GM19468 (cell line): ENCODE data around the gene DNAJB9.
"Not testable (repeated sequence)": the region's sequence is repeated elsewhere in the genome, so short reads cannot be mapped to it uniquely, and the experiment has no call there.

ENCODE experiments used
- ATAC-seq: cut with Tn5 transposase; IDR thresholded peaks from one replicate; pipeline ENCODE4 v1.9.1; 2021; ENCODE audit warnings: mild to moderate bottlenecking, moderate library complexity, moderate number of reproducible peaks; ENCODE audit not compliant: unreplicated experiment; ENCODE audit errors: extremely low read depth

Gene DNAJB9

GRCh38 chr7:108569381-108570145 is at the start of gene DNAJB9, which contains the start of gene THAP5:
DNAJB9 (plus strand) TSS chr7:108569874; CDS start chr7:108571727, 1,853 bp downstream.
THAP5 (minus strand) TSS chr7:108569706; CDS start chr7:108569569, 137 bp downstream.
- peak; percentile 96 for ATAC-seq

DNA sequence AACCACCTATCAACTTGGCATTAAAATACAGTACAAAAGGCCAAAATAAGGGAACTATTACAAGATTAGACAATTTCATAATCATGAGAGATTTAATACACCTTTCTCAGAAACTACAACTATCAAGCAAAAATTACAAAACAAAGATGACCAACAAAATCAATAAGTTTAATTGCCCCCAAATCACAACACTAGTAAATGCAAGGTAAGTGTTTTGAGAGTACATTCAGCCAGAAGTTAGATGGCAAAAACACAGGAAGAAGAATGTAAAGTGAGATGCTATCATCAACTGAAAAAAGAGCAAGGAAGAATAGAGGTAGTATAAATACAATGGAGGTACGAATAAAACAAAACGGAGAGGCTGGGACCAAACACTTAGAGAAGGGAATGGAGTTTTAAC is 46.9 kb upstream of the DNAJB9 start:
- ATAC-seq = no peak

DNA sequence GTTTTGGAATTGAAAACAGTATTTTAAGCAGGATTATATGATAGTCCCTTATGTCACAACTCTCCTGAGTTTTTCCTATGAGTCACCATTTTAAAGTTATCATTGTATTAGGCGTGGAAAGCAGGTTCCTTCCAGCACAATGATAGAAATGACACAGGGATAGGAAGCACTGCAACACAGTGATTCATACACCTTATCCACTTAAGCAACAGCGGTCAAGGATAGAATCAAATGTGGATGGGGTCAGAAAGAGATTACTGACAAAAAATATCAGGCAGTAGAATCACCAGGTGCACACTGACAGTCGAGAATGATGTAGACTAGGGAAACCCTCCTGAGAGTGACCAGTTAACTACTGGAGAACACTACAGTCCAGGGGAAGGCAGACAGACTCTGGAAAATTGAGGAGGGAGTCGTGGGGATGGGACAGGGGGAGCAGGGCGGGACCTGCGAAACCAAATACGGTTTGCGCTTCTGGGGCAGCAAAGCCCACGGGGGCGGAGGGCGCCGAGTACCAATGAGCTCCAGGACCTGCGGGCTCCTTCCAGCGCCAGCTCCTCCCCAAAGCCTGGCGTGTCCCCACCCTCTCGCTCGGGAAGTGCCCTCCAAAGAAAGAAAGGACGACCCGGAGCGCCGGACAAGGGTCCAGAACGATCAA is 44.2 kb upstream of the DNAJB9 start:
- ATAC-seq = peak; percentile 9

DNA sequence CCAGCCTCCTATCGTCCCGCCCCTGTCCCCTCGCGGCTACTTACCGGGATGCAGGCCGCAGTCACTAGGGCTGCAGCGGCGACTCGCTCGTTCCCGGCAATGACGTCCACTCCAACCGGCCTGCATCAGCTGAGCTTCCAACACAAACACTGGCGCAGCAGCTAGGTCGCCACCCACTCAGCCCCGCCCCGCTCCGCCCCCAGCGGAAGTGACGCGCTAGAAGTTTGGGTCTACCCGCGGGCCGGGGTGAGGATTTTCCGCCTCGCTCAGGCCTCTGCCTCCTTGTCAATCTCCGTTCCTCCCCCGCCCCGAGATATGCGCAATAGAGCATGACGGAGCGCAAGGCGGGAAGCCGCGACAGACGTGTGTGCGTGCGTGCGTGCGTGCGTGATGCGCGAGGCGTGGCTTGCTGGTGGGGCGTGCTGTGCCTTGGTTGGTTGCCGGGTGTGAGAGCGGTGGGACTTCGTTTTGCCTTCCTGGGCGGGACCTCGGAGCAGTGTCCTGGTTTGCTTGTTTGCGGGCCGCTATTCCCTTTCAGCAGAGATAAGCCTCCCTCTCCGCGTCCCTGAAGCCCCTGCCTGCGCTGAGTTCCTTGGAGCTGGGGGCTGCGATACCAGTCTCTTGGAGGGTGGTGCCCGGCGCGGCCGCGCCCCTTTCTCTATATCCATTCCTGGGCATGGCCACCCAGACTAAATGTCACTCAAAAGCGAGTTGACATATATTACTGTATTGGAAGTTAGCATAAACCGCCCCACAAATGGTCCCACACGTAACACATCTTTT is 43.5 kb upstream of the DNAJB9 start, which contains the start of gene PNPLA8:
Gene PNPLA8 (minus strand): TSS at position 151 of the 783 bp plus-strand sequence. CDS start 10,644 bp downstream, outside the sequence.
- ATAC-seq = peak; percentile 95

- ATAC-seq = no peak
Observed at GRCh38 chr7:108526768-108527017, 43.0 kb upstream of the DNAJB9 start.

GRCh38 chr7:108528183-108528712 is 41.4 kb upstream of the DNAJB9 start:
- ATAC-seq = no peak

GRCh38 chr7:108529341-108529740 is 40.3 kb upstream of the DNAJB9 start:
- ATAC-seq = no peak

DNA sequence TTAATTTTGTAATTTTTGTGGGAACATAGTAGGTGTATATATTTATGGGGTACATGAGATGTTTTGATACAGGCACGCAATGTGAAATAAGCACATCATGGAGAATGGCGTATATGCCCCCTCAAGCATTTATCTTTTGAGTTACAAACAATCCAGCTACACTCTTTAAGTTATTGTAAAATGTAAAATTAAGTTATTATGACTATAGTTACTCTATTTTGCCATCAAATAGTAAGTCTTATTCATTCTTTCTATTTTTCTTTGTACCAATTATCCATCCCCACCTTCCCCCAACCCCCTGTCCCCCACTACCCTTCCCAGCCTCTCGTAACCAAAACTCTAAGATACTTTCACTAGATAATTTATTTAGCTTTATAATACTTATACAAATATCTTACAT is 36.0 kb upstream of the DNAJB9 start:
- ATAC-seq = no peak

- ATAC-seq = no peak
Observed at GRCh38 chr7:108535257-108535656, 34.4 kb upstream of the DNAJB9 start.

GRCh38 chr7:108535744-108536143 is 33.9 kb upstream of the DNAJB9 start:
- ATAC-seq = no peak

DNA sequence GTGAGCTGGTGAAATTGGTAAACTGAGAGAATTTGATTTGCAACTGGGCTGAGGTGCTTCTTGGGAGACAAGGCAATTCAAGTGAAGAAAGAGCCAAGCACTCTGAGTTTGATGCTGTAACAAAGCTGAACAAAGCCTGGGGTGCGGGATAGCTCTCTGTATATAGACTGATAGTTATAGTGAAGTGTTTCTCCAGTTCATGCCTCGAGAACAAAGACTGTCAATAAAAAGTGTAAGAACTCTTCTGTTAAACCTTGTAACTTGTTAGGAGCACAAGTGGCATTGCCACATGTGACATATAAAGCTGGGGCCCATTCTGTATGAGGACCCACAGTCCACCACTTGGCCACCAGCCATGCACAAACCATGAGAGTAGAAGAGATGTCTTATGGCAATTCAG is 32.4 kb upstream of the DNAJB9 start:
- ATAC-seq = no peak

DNA sequence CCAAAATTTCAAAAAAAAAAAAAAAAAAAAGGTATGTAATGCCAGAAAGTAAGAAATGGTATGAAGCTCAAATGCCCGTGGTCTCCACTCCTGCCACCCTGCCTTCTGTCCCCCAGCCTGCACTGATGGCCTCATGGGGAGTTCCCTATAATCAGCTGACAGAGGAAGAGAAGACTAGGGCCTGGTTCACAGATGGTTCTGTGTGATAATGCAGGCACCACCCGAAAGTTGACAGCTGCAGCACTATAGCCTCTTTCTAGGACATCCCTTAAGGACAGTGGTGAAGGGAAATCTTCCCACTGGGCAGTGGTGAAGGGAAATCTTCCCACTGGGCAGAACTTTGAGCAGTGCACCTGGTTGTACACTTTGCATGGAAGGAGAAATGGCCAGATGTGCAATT is 31.4 kb upstream of the DNAJB9 start:
- not testable (repeated sequence) for ATAC-seq

DNA sequence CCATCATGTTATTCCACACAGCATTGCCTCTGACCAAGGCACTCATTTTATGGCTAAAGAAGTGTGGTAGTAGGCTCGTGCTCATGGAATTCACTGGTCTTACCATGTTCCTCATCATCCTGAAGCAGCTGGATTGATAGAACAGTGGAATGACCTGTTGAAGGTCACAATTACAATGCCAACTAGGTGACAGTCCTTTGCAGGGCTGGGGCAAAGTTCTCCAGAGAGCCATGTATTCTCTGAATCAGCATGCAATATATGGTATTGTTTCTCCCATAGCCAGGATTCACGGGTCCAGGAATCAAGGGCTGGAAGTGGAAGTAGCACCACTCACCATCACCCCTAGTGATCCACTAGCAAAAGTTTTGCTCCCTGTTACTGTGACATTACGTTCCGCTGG is 31.0 kb upstream of the DNAJB9 start:
- not testable (repeated sequence) for ATAC-seq

DNA sequence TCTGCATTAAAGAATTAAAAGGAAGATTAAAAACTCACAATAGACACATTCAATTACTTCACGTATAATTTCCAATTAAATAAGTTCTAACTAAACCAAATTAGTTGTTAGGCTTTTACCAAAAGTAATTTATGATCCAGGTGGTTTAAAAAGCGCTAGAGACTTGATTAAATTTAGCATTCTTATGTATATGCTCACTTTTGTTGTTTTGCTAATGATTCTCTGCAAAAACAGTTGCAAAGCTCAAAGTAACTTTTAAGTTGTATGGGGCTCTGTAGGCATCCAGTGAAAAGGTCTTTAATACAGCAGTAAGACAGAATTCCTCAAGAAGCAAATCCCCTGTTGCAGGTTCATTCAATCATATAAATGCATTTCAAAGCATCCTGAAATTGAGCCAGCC is 28.2 kb upstream of the DNAJB9 start:
- no peak for ATAC-seq

DNA sequence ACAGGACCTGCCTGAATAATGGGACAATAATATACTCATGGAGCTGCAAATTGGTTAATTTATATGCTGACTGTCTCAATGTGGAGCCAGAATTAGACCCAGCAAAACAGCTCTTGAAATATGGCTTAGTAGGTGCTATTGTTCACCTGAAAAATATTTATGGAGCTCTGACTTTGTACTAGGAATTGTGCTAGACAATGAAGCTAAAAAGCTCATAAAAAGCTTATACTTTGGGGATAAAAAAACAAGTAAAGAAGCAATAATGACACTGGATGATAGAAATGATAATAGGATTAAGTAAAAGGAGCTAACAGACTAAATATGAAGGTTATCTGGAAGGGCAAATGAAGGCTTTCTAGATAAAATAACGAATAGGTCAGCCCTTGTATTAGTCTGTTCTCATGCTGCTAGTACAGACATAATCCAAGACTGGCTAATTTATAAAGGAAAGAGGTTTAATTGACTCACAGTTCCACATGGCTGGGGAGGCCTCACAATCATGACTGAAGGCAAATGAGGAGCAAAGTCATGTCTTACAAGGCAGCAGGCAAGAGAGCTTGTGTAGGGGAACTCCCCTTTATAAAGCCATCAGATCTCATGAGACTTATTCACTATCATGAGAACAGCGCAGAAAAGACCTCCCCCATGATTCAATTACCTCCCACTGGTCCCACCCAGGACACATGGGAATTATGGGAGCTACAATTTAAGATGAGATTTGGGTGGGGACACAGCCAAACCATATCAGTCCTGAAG is 21.4 kb upstream of the DNAJB9 start:
- ATAC-seq = not testable (repeated sequence)

- ATAC-seq = not testable (repeated sequence)
Observed at GRCh38 chr7:108556665-108557064, 13.0 kb upstream of the DNAJB9 start.

DNA sequence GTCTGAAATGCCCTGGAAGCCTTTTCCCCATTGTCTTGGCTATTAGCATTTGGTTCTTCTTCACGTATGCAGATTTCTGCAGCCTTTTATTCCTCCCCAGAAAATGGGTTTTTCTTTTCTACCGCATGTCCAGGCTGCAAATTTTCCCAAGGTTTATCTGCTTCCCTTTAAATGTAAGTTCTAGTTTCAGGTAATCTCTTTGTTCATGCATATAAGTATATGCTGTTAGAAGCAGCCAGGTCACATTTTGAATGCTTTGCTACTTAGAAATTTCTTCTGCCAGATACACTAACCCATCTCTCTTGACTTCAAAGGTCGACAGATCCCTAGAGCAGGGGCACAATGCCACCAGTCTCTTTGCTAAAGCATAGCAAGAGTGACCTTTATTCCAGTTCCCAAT is 12.5 kb upstream of the DNAJB9 start:
- ATAC-seq = no peak

DNA sequence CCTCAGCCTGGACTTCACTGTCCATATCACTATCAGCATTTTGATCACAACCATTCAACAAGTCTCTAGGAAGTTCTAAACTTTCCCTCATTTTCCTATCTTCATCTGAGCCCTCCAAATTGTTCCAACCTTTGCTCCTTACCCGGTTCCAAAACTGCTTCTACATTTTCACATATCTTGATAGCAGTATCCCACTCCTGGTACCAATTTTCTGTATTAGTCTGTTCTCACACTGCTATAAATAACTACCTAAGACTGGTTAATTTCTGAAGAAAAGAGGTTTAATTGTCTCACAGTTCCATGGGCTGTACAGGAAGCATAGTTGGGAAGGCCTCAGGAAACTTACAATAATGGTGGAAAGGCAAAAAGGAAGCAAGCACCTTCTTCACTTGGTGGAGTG is 12.1 kb upstream of the DNAJB9 start:
- no peak for ATAC-seq

GRCh38 chr7:108559253-108559652 is 10.4 kb upstream of the DNAJB9 start:
- no peak for ATAC-seq

GRCh38 chr7:108561047-108561619 is 8.5 kb upstream of the DNAJB9 start:
- no peak for ATAC-seq
